Left cardiac atrium (tissue), 4 donors: ENCODE results near the gene TSPEAR. TPM values are rescaled to one million over a fixed set of nuclear protein-coding genes. Genes with fewer than 3 reads are reported as not detected.

Source experiments
- ATAC-seq, 2 donors: fragments of 200-7000 bp; cut with Tn5 transposase; one replicate each; pipeline ENCODE4 v1.9.1; 2020; ENCODE audit warnings: mild to moderate bottlenecking in 2 of 2, moderate library complexity in 2 of 2
- DNase-seq: peaks from one replicate; pipeline ENCODE4 v3.0.0-alpha.2; 2020
- intact Hi-C, 2 donors: fragments of 100-400 bp; cut with DNase I; formaldehyde crosslinking; loops; one replicate each; pipeline versions ENCODE4 v1.14.1 to v1.15.1; 2022 to 2023
- total RNA-seq, 2 donors: library from RNA; stranded (reverse); fragmentation: NEBNext Ultra II Directional; extraction: Animal tissue kit (Norgen Biotek cat#: 25700); gene quantifications; one replicate each; pipeline ENCODE4 v1.2.1, GENCODE V29; 2021
- donor health status: DM: no; HTN: yes; CAD: no.
- donor health status: DM: no; HTN: yes; CAD: no; lungs with severe emphysema.
- donor health status: DM: yes; HTN: yes; CAD: no.
- donor health status: Dilated cardiomyopathy.

Gene TSPEAR
- total RNA-seq, 2 donors from 2014 or later = 0.39 to 1.6 TPM

GRCh38 chr21:44498280-44499210 lies 212.8 kb downstream of the TSPEAR start:
- DNase-seq (no peak), ATAC-seq (no peak)
- intact Hi-C loops = loop anchor here in 1 of 2 donors (10.0 kb wide), 1 partner anchor 64 kb away; no protein-coding TSS in a partner anchor

DNA sequence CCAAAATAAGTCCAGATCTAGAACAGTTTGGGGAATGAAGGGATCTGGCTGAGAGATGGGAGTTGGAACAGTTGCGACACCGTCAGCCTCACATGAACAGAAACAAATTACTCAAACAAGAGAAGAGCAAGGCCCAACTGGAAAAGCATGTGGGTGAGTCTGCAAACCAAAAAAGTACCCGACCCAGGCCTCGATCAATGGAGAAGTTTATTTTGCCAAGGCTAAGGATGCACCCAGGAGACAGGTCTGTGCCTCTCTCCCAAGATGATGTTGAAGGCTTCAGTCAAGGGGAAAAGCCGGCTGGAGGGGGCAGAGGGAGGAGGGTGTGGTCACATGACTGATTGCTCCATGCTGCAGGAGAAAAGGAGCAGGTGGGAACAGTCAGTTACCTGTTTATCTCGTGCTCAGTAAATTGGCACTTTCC lies 213.7 kb downstream of the TSPEAR start:
- intact Hi-C loops = loop anchor here in 1 of 2 donors (10.0 kb wide), 1 partner anchor 63 kb away; no protein-coding TSS in a partner anchor
- ATAC-seq (peak in 1 of 2 donors; percentile 45), DNase-seq (no peak)

DNA sequence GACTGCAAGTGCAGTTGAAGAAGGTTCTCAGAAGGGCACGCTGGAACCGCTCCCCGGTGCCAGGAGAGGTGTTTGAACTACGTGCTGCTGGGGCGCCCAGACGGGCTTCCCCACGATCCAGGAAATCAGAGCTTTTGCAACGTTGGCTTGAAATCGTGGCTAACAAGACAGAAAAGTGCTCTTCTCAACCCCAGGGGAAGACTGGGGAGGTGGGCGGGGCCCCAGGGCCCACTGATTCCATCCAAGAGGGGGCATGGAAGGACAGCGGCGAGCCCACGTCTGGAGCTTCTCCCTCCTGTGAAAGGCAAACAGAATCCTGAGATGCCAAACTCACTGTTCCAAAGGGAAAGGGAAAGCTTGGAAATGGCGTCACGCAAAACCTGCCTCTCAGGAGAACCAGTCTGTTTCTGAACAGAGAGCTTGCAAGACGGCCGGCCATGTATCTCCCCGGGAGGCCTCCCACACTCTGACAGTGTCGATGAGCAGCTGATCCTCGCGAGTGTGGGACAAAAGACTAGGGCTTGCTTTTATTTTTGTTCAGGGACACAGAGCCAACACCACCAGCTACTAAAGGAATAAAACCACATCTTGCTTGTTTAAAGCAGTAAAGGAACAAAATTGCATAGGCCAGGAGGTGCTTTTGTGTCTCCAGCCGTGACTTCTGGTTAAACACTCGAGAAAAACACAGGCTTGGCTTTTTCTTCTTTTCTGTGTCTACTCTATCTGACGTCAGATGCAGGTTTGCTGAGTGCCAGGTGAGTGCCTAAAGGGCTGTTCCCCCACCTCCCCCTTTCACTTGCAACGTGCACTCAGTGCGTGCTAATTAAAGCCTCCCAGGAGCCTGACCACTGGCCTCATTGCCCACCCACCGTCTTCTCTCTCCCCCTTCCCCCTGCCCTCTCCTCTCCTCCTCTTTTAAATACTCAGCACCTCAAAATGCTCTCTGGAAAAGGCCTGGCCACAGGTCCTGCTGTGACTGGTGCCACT lies 214.5 kb downstream of the TSPEAR start:
- no peak for DNase-seq
- peak; percentile 32 to 46 for ATAC-seq
- intact Hi-C loops = loop anchor here in 1 of 2 donors (10.0 kb wide), 1 partner anchor 62 kb away; no protein-coding TSS in a partner anchor

- DNase-seq (no peak), ATAC-seq (peak; percentile 74 to 82)
- intact Hi-C loops = loop anchor here in 1 of 2 donors (10.0 kb wide), 1 partner anchor 61 kb away; no protein-coding TSS in a partner anchor
These were observed 215.5 kb downstream of the TSPEAR start for GRCh38 chr21:44495611-44496563.

DNA sequence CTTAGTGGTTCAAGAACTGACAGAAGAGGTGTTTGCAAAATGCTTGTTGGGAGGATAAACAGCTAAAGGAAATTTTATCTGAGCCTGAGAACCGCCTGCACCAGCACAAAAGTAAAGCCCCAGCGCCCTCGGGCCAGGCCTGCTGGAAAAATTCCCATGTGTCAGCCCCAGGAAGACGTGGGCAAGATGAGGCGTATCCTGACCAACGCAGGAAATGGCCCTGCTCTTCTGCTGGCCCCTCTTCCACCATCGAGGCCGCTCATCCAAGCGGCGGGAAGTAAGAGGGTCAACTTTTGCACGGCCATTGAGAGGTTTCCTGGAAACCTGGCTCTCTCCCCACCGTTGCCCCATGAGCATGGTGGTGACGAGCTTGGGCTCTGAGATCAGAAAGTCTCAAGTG lies 216.4 kb downstream of the TSPEAR start:
- ATAC-seq (no peak), DNase-seq (no peak)
- intact Hi-C loops = loop anchor here in 1 of 2 donors (10.0 kb wide), 1 partner anchor 60 kb away; no protein-coding TSS in a partner anchor

GRCh38 chr21:44494418-44494817 lies 217.0 kb downstream of the TSPEAR start:
- intact Hi-C loops = loop anchor here in 1 of 2 donors (10.0 kb wide), 1 partner anchor 60 kb away; no protein-coding TSS in a partner anchor
- no peak for ATAC-seq
- DNase-seq = no peak

DNA sequence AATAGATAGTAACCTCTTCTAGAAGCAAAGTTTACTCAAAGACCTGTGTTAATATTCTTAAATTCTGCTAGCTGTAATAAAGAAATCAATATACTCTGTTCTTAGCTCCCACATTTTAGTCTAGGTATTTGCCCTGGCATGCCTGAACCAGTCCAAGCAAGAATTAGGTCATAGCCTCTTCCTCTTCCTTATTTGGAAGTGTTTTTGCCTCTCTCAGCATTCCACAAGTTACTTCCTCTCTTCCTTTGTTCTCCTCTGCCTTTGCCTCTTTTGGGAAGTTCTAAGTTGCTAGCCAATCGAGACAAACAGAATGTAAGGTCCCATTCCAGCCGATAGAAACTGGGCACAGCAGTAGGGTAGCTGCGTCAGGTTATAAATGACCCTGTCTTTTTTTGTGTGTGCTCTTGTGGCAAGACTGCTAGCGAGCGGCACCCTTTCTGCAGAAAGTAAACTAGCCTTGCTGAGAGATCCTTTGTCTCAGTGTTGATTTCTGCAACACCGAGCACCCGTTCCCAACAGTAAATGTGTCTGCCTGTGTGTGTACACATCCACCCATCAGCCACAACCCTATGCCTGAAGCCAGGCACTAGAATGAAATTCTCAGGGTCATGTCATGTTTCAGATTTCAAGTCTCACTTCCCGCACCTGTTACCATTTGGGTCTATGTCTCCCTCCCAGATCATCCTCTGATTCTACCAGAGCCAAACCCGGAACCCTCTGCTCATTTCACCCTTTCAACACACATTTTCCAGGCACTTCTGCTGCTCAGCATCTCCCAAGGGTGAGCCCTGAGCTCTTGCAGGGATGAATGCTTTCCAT lies 218.6 kb downstream of the TSPEAR start:
- no peak for ATAC-seq
- intact Hi-C loops = loop anchor here in 1 of 2 donors (10.0 kb wide), 1 partner anchor 58 kb away; no protein-coding TSS in a partner anchor
- DNase-seq = no peak

GRCh38 chr21:44490816-44491215 lies 220.6 kb downstream of the TSPEAR start:
- ATAC-seq (no peak), DNase-seq (no peak)
- intact Hi-C loops = loop anchor here in 1 of 2 donors (10.0 kb wide), 1 partner anchor 56 kb away; no protein-coding TSS in a partner anchor

DNA sequence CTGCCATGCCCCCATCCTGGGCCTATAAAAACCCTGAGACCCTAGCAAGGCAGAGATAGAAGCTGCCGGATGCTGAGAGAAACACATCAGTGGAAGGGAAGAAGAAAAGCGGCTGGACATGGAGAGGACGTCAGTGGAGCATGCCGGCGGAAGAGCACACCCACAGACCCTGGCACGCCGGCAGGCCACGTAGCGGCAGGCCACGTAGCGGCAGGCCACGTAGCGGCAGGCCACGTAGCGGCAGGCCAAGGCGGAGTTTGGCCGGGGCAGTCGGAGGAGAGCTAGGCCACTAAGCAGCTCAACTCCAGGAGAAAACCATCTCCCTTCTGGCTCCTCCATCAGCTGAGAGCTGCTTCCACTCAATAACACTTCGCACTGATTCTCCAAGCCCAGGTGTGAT lies 221.0 kb downstream of the TSPEAR start:
- ATAC-seq = no peak

DNA sequence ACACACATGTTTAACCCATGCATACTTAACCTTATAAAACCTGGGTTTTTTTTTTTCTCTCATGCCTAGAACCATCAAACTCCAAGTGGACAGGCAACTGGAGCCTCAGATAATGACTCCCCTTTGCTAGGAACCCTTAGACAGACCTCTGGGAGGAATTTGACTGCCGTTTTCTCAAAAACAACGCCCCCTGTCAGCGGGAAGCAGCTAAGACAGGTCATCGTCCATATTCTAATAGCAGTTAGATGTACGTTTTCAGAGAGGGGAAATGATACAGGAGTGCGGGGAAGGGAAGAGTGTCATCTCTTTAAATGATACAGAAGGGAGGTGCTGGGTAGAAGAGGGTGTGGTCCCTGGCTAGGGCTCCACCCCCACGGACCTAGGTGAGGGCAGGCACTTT lies 221.4 kb downstream of the TSPEAR start:
- DNase-seq (no peak), ATAC-seq (no peak)
- intact Hi-C loops = loop anchor here in 1 of 2 donors (10.0 kb wide), 2 partner anchors 55 to 465 kb away; no protein-coding TSS in a partner anchor

More for the DNA sequence above, 221.0 kb downstream of the TSPEAR start:
- intact Hi-C loops = loop anchor here in 1 of 2 donors (10.0 kb wide), 1 partner anchor 56 kb away; no protein-coding TSS in a partner anchor
- DNase-seq = no peak

- no peak for DNase-seq
- intact Hi-C loops = loop anchor here in 1 of 2 donors (10.0 kb wide), 1 partner anchor 463 kb away; no protein-coding TSS in a partner anchor
- no peak for ATAC-seq
These were observed 223.5 kb downstream of the TSPEAR start for GRCh38 chr21:44487831-44488230.

GRCh38 chr21:44486302-44486701 lies 225.1 kb downstream of the TSPEAR start:
- DNase-seq = no peak
- ATAC-seq = no peak
- intact Hi-C loops = loop anchor here in 1 of 2 donors (10.0 kb wide), 1 partner anchor 462 kb away; no protein-coding TSS in a partner anchor

DNA sequence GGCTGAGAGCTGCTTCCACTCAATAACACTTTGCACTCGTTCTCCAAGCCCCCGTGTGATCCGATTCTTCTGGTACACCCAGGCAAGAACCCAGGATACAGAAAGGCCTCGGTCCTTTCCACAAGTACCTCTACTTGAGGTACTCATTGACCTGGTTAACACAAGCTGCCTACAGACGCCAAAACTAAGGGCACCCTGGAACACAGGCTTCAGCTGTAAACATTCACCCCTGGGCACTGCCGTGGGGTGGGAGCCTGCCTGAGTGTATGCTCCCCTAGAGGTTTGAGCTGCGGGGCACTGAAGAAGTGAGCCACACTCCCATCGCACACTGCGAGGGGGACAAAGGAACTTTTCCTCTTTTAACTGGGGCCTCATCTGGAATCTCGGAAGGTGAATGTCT lies 225.6 kb downstream of the TSPEAR start:
- intact Hi-C loops = loop anchor here in 1 of 2 donors (10.0 kb wide), 1 partner anchor 461 kb away; no protein-coding TSS in a partner anchor
- ATAC-seq (no peak), DNase-seq (no peak)

DNA sequence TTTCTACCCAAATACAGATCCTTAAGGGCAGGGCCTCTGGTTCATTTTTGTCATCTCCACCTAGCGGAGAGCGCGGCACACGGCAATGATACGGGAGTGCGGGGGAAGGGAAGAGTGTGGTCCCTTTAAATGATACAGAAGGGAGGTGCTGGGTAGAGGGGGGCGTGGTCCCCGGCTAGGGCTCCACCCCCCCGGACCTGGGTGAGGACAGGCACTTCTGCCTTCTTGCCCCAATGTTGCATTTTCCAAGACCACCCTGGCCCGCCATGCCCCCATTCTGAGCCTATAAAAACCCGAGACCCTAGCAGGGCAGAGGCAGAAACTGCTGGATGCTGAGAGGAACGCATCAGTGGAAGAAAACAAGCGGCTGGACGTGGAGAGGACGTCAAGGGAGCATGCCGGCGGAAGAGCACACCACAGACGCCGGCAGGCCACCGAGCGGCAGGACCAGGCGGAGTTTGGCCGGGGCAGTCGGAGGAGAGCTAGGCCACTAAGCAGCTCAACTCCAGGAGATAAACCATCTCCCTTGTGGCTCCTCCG lies 226.0 kb downstream of the TSPEAR start:
- peak; percentile 47 to 85 for ATAC-seq
- intact Hi-C loops = loop anchor here in 1 of 2 donors (10.0 kb wide), 1 partner anchor 461 kb away; no protein-coding TSS in a partner anchor

GRCh38 chr21:44484498-44485253 lies 226.7 kb downstream of the TSPEAR start:
- intact Hi-C loops = loop anchor here in 1 of 2 donors (10.0 kb wide), 1 partner anchor 460 kb away; no protein-coding TSS in a partner anchor
- no peak for ATAC-seq
- DNase-seq = no peak

More for the DNA sequence above, 226.0 kb downstream of the TSPEAR start:
- no peak for DNase-seq
